COLO668 (cell line): Measurements from ENCODE around the gene LDLRAD3.

Source experiments
- DNase-seq: peaks from one replicate; lab custom pipeline; 2025; ENCODE audit not compliant: unreplicated experiment; lab: John Stamatoyannopoulos, UW

Gene LDLRAD3

DNA sequence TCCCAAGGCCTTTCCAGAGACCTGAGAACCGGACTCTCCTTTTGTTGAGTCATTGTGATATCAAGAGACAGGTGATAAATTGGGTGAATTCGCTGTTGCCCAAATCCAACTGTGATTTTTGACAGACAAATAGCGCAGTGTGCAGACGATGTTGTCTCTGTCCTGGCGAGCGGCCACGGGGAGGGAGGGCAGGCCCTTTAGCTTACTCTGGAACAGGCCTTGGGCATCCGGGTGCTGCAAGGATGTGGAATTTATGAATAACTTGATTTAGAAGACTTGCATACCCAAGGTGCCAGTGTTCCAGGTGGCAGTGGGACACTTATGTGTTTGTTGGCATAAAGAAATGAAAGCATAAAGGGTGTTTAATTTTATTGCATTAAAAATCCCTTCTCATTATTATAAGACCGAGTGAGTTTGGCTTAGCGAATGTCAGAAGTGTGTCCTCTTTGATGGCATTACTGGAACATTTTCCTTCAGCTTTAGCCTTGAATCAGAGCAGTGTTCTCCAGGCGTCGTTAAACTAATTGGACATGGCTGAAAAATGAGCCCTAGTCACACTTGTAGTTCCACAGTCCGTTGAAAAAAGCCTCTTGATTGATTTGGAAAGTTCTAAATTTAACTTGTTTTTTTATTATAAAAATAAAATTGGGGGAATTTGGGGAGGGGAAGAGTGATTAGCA lies 9.4 kb downstream of the LDLRAD3 start:
- no peak for DNase-seq

DNA sequence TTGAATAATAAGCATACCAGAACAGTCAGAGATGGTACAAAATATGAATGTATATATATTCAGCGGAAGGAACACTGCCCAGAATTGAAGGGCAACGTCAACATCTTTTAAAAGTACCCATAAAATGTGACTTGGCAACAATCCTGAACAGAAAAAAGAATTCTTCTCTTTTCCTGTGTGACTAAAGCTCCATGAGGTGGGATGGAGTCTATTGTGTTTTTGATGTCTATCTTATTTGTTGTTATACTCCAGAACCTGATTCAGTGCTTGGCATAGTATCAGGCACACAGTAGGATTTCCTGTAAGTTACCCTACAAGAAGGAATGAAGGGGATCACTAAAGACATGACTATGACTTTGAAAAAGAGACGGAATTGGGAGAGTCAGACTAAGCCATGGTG lies 10.3 kb downstream of the LDLRAD3 start:
- DNase-seq, result no peak

DNA sequence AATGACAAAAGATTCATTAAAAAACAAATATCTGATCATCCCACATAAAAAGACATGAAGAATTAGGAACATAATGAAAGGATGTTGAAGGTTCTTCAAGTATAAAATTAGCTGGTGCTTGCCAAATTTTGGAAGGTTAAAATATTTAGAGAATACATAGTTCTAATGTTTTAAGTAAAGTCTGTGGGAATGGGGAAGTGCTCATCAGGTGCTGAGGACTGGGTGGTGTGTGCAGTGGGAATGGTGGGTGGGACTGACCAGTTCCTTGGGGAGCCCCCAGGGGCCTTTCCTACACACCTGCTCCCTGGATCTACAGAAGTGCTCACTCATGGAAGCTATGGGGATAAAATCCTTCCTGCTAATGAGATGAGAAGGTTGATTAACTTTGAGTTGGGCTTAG lies 11.8 kb downstream of the LDLRAD3 start:
- no peak for DNase-seq

DNA sequence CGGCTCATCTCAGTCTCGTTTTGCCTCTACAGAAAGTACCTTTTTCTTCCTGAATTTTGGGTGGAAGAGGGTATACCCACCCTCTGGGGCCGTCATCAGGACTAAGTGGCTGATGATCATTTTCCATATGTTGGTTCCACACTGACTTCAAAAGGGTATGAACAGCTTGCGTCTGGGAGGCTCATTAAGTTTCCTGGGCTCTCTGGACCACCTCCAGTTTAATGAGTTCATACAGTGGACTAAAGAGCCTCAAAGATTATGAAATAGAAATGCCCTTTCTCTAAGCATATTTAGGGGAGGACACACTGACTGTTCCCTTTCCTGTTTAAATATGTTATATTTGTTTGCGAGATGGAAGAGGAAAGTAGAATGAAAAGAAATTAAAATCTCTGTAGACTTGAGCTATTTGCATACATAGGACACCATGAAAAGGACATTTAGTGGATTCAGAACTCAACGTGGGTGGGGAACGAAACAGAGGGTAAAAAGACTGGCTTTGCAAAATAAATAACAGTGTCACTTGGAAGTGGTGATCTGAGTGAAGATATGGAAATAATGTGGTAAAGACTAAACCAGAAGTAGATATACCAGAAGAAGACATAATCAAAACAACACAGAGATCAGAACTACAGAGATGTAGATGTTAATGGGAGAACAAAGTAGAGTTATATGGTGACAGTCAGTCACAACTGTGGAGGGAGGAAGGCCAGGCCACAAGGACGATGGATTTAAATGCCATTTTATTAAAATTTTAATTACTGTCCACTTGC lies 18.7 kb downstream of the LDLRAD3 start:
- no peak for DNase-seq

DNA sequence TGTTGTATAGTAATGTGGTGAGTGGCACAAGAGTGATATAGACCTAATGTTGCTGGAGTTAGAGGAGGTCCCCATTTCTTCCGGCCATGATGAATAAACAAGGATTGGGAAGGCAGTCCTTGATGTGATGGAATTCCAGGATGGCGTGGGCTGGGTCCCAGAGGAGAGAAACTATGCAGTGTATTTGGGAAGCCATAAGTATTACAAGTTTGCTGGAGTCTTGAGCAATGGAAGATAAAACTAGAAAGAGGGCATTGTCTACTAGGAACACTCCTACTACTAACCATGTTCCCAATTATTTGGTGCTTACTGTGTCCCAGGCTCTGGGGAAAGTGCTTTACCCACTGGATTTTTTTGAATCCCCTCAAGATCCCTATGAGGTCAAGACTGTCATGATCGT lies 20.0 kb downstream of the LDLRAD3 start:
- DNase-seq, result no peak

DNA sequence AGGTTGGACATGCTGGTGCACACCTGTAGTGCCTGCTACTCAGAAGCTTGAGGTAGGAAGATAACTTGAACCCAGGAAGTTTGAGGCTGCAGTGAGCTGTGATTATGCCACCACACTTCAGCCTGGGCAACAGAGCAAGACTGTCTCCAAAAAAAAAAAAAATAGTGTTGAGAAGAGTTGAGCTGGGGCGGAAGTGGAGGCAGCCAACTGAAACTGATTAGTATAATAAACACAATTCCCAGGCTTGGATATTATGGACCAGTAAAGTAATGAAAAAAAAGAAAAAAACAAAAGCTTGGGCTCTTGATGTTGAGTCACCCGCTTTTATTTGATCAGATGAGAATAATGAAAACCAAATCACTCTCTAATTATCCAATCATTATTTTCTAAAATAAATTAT lies 21.0 kb downstream of the LDLRAD3 start:
- DNase-seq, result no peak

DNA sequence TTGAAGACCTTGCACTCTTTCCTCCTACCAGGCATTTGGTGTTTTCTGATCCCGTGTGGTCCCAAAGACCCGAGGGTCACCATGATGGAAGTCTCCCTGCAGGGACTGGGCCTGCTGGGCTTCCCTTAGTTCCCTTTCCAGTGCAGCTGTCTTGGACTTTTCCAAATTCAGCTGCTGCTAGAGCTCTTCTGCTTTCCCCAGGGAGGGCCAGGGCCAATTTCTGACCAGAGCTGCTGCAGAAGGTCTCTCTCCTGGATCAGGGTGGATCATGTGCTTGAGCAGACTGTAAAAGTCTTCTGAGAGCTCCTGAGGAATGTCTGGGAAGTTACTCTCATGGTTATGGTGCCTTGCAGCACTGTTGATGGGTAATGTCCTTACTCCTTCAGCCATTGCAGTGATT lies 23.2 kb downstream of the LDLRAD3 start:
- DNase-seq, result no peak

DNA sequence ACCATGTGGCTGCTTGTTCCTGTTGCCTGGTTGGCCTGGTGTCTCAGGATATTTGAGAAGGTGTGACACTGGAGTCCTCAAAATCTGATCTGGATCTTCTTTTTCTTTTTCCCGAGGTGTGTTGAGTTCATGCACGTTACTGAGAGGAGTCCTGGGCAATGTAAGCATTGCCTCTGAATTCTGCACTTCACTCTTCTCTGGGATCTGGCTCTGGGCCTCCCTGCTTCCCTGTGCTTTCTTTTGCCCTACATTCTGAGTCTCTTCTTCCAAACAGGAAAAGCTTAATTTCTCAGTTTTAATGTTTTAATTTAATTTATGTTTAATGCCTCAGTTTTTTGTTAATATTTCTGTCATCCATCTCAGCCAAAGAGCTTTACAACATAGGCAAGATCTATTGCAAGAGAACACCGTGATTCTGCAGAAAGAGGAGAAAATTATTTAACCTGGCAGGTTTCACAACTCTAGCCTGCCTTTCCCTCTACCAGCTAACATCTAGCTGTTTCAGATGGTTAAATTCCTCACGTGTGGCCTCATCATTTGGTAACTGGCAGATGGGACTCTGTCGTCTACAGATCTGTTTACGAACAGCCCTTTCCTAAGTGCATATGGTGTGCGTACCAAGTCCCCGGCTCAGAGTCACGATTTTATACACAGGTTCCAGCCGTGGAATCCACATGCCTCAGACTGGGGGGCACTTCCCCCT lies 24.7 kb downstream of the LDLRAD3 start:
- DNase-seq, result no peak

DNA sequence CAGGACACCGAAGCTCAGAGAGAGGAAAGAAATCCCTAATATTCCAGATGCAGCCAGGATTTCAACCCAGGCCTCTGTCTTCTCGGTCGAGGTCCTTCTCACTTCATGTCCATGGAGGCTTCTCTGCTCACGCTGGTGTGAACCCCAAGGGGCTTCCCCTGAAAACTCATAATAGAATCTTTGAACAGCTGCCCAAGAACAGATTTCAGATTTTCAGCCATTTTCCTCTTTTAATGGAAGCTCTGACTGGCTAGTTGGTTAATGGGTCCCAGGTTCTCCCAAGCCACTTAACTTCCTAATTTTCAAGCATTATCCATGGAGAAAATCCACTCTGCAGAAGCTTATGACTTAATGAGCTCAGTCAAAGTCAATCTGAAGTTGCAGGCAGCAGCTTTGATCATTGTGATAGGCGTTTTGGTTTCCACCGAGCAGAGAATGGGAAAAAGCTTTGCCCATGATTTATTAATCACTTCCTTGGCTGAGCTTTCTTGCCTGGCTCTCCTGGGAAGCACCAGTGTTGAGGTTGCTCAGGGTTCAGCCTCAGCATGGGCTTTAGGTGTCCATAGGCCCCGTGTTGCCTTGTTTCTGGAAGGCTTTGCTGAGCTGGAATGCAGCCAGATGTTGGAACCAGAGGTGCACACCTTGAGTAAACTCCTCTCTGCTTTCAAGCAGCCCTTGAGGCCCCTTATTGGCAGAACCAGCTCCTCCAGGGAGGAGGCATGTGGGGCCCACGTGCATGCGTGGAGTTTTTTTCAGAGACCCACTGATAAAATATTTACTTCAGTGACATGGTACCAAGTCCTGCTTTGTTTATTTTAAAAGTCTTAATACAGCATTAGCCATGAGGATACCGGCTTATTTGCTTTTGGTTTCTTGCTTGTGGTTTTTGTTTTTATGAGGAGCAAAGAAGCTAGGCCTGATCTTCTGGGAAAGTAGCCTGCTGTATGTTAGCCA lies 25.5 kb downstream of the LDLRAD3 start:
- DNase-seq, result no peak

DNA sequence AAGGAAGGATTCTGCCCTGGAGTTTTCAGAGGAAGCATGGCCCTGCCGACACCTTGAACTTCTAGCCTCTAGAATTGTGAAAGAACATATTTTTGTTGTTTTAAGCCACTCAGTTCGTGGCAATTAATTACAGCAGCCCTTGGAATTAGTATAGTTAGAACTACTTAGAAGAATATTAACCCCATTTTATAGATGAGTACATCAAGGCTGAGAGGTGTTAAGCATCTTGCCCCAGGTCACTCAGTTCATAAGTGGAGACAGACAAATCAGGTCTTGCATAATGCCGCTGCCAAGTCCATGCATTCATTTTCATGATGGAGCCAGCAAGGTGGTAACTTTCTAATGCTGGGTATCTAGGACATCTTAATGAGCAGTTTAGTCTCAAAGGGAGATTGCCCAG lies 26.6 kb downstream of the LDLRAD3 start:
- DNase-seq, result no peak

DNA sequence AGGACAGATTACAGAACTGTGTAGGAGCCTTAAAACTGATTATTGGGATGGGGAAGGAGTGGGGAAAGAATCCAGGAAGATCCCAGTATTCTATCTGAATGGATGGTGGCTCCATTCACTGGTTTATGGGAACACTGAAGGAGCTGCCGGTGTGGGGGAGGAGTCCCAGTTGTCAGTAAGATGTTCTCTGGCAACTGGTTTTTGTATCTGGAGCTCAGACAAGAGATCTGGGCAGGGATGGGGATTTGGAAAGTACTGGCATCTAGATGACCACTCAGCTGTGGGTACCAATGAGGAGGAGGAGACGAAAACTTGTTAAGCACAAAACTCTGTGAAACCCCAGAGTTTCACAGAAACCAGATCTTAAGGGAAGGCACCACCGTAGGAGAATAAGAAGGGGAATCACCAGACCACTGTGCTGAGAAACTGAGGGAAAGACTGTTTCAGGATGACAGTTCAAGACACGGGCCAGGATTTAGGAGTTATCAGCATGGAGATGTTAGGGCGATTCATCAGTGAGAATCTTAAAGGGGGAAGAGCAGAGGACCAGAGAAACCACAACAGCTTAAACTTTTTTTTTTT lies 28.1 kb downstream of the LDLRAD3 start:
- no peak for DNase-seq

DNA sequence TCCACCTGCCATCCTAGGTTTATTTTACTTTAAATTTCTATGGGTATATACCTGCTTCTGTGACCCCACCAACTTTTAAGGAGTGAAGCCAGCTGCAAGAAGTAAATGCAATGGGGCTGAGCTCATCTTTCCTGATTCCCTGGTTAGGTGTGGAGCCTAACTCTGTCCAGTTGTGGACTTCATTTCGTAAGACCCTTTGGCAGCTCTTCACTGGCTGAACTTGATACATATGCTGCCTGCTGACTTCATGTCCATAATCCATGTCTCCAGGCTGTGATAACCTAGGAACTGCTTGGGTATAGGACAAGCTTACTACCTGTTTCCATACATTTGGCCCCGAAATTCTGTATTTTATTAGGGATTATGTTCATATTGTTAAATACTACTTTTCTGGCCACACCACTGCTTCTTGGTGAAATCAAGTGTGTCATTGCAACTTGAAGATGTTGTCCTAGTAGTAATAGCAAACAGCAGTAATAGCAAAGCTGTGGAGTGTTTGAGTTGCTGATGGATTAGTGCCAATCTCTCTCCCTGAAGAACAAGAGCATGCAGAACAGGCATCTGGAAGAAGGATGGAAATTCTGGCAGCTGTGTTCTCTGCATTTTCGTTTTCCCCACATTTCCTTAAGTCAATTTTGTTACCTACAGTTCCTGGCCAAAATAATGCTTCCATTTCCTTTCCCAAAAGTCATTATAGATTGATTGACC lies 31.2 kb downstream of the LDLRAD3 start:
- DNase-seq, result no peak

DNA sequence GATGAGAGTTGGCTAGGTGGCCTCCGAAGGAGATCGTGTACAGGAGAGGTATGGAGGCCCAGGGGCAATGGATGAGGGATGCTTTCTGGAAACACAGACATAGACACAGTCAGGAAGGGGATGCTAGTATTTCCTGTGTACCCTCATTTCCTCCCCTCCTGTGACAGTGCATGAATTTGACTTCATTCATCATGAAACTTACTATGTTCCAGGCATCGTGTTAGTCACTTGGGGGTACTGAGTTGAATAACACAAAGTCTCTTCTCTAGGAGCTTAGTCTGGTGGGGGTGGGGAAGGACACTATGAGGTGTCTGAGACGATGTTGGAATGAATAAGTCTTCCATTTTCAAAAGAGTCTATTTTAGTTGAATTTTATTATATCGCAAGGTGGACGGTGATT lies 32.6 kb downstream of the LDLRAD3 start:
- DNase-seq, result no peak

DNA sequence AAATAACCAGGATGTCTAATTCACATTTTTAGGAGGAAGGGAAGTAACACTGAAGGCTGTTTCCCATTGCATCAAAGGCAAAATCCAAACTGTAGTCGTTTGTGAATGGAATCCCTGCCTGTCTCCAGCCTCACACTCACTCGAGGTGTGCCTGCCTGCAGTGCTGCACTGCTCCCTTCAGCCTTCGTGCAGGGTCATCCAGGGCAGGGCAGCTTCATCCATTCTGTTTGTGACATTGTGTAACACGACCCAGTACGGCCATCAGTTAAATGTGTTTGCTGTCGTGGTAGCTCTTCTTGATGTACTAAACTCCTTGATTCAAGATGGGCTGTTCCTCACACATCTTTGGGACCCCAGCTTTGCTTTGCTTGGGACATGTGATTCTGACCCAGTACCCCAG lies 34.3 kb downstream of the LDLRAD3 start:
- DNase-seq, result peak; percentile 8

DNA sequence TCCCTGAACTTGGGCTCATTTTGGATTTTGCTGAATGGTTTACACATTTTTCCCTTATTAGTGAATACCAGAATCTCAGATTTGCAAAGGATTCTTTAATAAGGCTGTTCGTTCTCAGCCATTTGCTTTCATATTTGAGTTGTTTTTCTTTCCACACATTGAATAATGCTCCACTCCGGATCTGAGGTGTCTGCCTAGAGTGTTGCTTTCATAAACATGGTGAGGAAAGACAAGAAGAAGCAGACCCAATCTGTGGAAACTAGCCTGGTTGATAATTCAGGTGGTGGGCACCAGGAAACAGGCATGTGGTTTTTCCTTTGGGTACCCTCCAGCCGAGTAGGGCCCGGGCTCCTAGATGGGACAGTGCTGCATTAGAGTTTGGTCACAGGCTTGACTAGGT lies 35.0 kb downstream of the LDLRAD3 start:
- DNase-seq, result no peak

DNA sequence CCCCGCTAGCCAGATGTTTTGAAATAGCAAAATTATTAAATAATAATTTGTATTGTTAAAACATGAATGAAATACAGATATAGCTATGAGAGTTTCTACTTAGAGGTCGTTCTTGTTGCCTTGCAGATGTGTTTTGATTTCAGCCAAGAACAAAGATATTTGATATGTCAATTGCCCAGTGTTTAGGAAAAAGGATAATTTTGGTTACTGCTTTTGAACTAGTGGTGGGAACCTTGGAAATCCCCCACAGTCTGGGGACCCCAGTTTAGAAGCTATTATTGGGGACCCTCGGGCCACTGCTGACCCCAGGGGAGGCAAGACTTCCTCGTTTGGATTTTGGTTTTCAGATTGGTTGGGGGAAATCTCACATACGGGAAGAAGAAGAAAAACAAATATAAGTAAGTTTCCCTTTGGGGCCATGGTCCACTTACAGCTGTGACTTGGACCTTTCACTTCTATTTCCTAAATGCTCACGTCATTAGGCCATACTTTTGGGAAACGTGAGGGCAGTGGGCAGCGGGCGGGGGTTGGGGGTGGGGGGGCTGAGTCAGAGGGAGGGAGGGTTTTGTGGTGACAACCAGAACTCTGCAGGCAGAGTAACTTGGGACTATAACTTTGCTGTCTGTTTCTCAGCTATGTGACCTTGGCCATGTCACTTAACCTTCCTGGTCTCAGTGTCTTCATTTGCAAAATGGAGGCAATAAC lies 37.0 kb downstream of the LDLRAD3 start:
- DNase-seq, result no peak

DNA sequence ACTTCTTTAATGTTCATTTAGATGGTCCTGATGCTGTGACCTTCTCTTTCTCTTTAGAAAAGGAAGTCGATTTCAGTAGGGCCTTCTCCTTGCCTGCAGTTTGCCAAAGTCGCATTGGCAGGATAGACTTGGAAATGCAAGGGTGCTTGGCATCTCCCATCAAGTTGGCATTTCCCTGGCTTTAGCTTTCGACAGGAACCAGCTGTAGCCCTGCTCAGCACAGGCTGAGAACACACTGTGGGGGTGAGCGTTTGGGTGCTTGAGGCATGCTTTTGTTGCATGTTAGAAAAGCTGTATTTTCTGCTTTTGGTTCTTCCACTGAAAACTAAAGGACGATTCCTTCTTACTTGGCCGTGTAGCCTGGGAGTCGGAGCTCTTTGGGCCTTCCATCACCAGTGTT lies 37.7 kb downstream of the LDLRAD3 start:
- no peak for DNase-seq

DNA sequence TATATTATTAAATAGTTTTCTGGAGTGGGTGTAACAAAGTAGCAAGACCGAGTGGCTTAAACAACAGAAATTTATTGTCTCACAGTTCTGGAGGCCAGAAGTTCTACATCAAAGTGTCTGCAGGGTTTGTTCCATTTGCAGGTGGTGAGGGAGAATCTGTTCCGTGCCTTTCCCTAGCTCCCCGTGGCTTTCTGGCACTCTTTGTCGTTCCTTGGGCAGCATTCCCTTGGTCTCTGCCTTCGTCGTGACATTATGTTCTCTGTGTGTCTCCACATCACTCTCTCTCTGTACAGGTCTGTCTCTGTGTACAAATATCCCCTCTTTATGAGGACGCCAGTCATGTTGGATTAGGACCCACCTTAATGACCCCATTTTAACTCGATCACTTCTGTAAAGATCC lies 38.2 kb downstream of the LDLRAD3 start:
- no peak for DNase-seq

DNA sequence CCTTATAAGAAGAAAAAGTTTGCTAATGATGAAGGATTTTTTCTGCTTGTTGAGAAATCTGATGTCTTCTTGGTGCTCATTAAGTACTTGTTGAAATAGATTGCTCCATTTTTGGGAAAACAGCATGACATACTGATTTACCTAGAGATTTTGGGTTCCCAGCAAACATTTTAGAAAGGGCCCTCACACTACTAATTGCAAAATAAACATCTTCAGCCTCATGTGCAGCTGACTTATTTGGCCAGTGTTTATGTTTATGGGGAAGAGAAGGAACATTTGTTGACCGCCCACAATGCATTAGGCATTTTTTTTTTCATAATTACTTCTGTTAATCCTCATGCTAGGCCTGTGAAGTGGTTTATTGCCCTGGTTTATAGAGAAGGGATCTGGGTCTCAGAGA lies 40.1 kb downstream of the LDLRAD3 start:
- no peak for DNase-seq

DNA sequence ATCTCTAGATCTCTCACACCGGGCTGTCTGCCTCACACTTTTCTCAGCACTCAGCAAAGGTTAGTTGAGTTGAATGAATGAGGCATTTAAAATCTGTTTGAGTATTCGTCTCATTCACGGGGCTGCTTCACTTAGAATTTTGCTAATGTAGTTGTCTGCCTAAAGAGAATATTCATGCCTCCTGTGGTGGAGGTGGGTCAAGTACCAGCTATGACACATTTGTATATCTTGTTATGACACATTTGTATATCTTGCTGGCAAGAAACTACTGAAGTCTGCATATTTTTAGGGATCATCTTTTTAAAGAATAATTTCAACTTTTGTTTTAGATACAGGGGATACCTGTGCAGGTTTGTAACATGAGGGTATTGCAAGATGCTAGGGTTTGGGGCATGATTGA lies 43.1 kb downstream of the LDLRAD3 start:
- no peak for DNase-seq
